Neural cell (in vitro differentiated cells): Measurements from ENCODE around the gene CST1. TPM values are rescaled to one million over a fixed set of nuclear protein-coding genes. Genes with fewer than 3 reads are reported as not detected.

Experiments used
- H2AFZ ChIP-seq: fragments of 200-600, 300-800 bp; sonication (generic), shearing (Covaris generic); 2 replicates; pipeline ENCODE4 v1.6.0; 2014; ENCODE audit warnings: low read depth, mild to moderate bottlenecking, antibody characterized with exemption, low read length, moderate library complexity
- H3F3A ChIP-seq: fragments of 200-600 bp; shearing (Covaris generic); 2 replicates; pipeline ENCODE4 v1.6.1; 2016; ENCODE audit warnings: mild to moderate bottlenecking, moderate library complexity, mixed read lengths, antibody characterized with exemption, low read length; ENCODE audit not compliant: insufficient read depth, poor library complexity, severe bottlenecking
- H3K27ac ChIP-seq: fragments of 200-600, 300-800 bp; sonication (generic), shearing (Covaris generic); 2 replicates; pipeline ENCODE4 v1.5.1; 2014; ENCODE audit warnings: mild to moderate bottlenecking, low read length, moderate library complexity
- H3K27me3 ChIP-seq: fragments of 300-800, 200-600 bp; sonication (generic), shearing (Covaris generic); 2 replicates; pipeline ENCODE4 v1.6.0; 2014; ENCODE audit warnings: mild to moderate bottlenecking, low read depth, low read length, moderate library complexity; ENCODE audit not compliant: insufficient read depth
- H3K36me3 ChIP-seq: fragments of 300-800, 200-600 bp; sonication (generic), shearing (Covaris generic); 2 replicates; pipeline ENCODE4 v1.5.1; 2014; ENCODE audit warnings: mild to moderate bottlenecking, antibody characterized with exemption, low read length, moderate library complexity; ENCODE audit not compliant: insufficient read depth
- H3K4me2 ChIP-seq: fragments of 300-800, 200-600 bp; sonication (generic), shearing (Covaris generic); 2 replicates; pipeline ENCODE4 v1.6.0; 2014; ENCODE audit warnings: mild to moderate bottlenecking, low read length
- H3K4me3 ChIP-seq: fragments of 300-800, 200-600 bp; sonication (generic), shearing (Covaris generic); 2 replicates; pipeline ENCODE4 v1.5.1; 2014; ENCODE audit warnings: mild to moderate bottlenecking, low read length, moderate library complexity
- H3K79me2 ChIP-seq: fragments of 200-600 bp; shearing (Covaris generic); replicated peaks from 2 replicates; pipeline ENCODE4 v1.6.0; 2014; ENCODE audit warnings: mild to moderate bottlenecking, low read length, moderate library complexity; ENCODE audit not compliant: insufficient read depth
- H3K9ac ChIP-seq: fragments of 300-800, 200-600 bp; sonication (generic), shearing (Covaris generic); 2 replicates; pipeline ENCODE4 v1.6.1; 2016; ENCODE audit warnings: mild to moderate bottlenecking, low read length, mixed read lengths
- H3K9me2 ChIP-seq: fragments of 200-600 bp; shearing (Covaris generic); 2 replicates; pipeline ENCODE4 v1.6.1; 2016; ENCODE audit warnings: mild to moderate bottlenecking, low read length, mixed read lengths; ENCODE audit not compliant: insufficient read depth
- H3K9me3 ChIP-seq: fragments of 200-600, 300-800 bp; sonication (generic), shearing (Covaris generic); 2 replicates; pipeline ENCODE4 v1.6.1; 2016; ENCODE audit warnings: mild to moderate bottlenecking, mixed run types, low read length, moderate library complexity, mixed read lengths
- H4K20me1 ChIP-seq: fragments of 200-600 bp; shearing (Covaris generic); 2 replicates; pipeline ENCODE4 v1.6.1; 2016; ENCODE audit warnings: mild to moderate bottlenecking, mixed run types; ENCODE audit not compliant: insufficient read depth
- CTCF ChIP-seq: fragments of 450-650 bp; IDR thresholded peaks from 2 replicates; pipeline ENCODE4 v1.5.1; 2014; ENCODE audit warnings: antibody characterized with exemption, mild to moderate bottlenecking, moderate library complexity; ENCODE audit not compliant: poor library complexity, severe bottlenecking
- EP300 ChIP-seq: fragments of 450-650 bp; conservative IDR thresholded peaks from 2 replicates; pipeline ENCODE4 v1.6.1; 2014; ENCODE audit warnings: antibody characterized with exemption, mild to moderate bottlenecking, moderate library complexity; ENCODE audit not compliant: poor library complexity, severe bottlenecking
- EZH2 ChIP-seq: fragments of 200-600, 300-800 bp; shearing (Covaris generic), sonication (generic); IDR thresholded peaks from 2 replicates; pipeline ENCODE4 v1.6.1; 2014; ENCODE audit warnings: antibody characterized with exemption, low read length, borderline replicate concordance, mild to moderate bottlenecking; ENCODE audit not compliant: insufficient read depth, poor library complexity, severe bottlenecking
- MXI1 ChIP-seq: fragments of 450-650 bp; conservative IDR thresholded peaks from 2 replicates; pipeline ENCODE4 v1.6.1; 2014; ENCODE audit warnings: antibody characterized with exemption, mild to moderate bottlenecking; ENCODE audit not compliant: poor library complexity, severe bottlenecking
- POLR2AphosphoS5 ChIP-seq: IDR thresholded peaks from 2 replicates; pipeline ENCODE4 v1.6.1; 2012
- RAD21 ChIP-seq: fragments of 450-650 bp; conservative IDR thresholded peaks from 2 replicates; pipeline ENCODE4 v1.6.1; 2014; ENCODE audit warnings: antibody characterized with exemption, mild to moderate bottlenecking, moderate library complexity
- SMC3 ChIP-seq: fragments of 450-650 bp; conservative IDR thresholded peaks from 2 replicates; pipeline ENCODE4 v1.6.1; 2014; ENCODE audit warnings: antibody characterized with exemption, mild to moderate bottlenecking, moderate library complexity; ENCODE audit not compliant: poor library complexity
- TAF1 ChIP-seq: IDR thresholded peaks from 2 replicates; pipeline ENCODE4 v1.6.1; 2012; ENCODE audit warnings: low read depth
- polyA plus RNA-seq: library from polyadenylated mRNA; depleted of rRNA; stranded (reverse); fragments of >200 nt; gene quantifications from 2 replicates; pipeline ENCODE4 v1.2.3, GENCODE V29; 2014
- TF ChIP-seq, protein P1 (sequence below): IDR thresholded peaks from 2 replicates; pipeline ENCODE4 v1.6.1; 2012; ENCODE audit warnings: borderline replicate concordance

CST1 gene
- polyA plus RNA-seq, 1 donor from 2014 or later: not detected

DNA sequence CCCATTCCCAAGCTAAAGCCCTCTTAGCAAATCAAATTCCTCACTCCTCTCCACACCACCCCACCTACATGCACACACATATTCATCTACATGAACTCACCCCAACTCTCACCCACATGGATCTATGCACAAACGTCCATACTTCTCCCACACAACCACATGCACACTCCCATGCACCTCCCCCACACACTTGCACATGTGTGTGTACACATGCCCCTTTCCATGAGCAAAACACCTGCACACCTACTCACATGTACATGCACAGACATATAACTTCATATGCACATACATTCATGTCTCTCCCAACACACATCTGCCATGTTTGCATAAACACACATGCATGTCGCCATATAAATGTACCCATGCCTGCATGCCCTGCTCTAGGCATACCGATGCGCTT is 22.8 kb upstream of the CST1 start:
- no peaks in the 10 kb centered on the region for H3K27me3 ChIP-seq
- no peak overlapping the region for H3K27ac ChIP-seq
- H3K9me3 ChIP-seq: no peaks in the 10 kb centered on the region
- no peak overlapping the region for H3K9ac ChIP-seq
- no peaks in the 10 kb centered on the region for H3F3A ChIP-seq
- no peaks in the 10 kb centered on the region for H3K36me3 ChIP-seq
- no peaks in the 10 kb centered on the region for H3K9me2 ChIP-seq
- TF ChIP-seq EZH2 (no peak), MXI1 (no peak), RAD21 (no peak), TAF1 (no peak), POLR2AphosphoS5 (no peak)
- no peak overlapping the region for H3K4me3 ChIP-seq
- no peak overlapping the region for H3K4me2 ChIP-seq
- H4K20me1 ChIP-seq: no peaks in the 10 kb centered on the region
- H2AFZ ChIP-seq: no peak overlapping the region
- no peaks in the 10 kb centered on the region for H3K79me2 ChIP-seq

DNA sequence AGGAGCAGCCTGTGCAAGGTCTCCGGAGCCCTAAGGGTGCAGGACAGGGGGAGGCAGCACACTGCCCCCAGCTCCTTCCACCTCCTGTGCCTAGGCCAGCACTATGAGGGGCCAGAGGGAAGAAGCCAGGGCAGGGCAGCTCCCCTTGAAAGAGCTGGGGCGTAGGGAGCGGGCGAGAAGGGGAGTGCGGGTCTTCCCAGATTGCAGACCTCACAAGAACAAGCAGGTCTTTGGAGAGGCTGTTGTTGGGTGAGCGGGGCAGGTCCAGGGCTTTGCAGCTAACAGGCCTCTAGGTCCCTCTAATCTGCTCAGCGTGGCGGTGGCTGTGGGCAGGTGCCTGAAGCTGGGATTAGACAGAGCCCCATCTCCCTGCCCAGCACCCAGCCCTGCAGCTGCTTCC is 22.4 kb upstream of the CST1 start:
- Histone ChIP-seq H3K9me2 (no peaks in the 10 kb centered on the region), H3K27ac (no peak overlapping the region), H3K27me3 (no peaks in the 10 kb centered on the region), H2AFZ (no peak overlapping the region), H3K4me2 (no peak overlapping the region), H3K9ac (no peak overlapping the region), H3K36me3 (no peaks in the 10 kb centered on the region), H3K79me2 (no peaks in the 10 kb centered on the region), H3K4me3 (no peak overlapping the region), H3F3A (no peaks in the 10 kb centered on the region), H3K9me3 (no peaks in the 10 kb centered on the region), H4K20me1 (no peaks in the 10 kb centered on the region)
- TF ChIP-seq, protein P1, sequence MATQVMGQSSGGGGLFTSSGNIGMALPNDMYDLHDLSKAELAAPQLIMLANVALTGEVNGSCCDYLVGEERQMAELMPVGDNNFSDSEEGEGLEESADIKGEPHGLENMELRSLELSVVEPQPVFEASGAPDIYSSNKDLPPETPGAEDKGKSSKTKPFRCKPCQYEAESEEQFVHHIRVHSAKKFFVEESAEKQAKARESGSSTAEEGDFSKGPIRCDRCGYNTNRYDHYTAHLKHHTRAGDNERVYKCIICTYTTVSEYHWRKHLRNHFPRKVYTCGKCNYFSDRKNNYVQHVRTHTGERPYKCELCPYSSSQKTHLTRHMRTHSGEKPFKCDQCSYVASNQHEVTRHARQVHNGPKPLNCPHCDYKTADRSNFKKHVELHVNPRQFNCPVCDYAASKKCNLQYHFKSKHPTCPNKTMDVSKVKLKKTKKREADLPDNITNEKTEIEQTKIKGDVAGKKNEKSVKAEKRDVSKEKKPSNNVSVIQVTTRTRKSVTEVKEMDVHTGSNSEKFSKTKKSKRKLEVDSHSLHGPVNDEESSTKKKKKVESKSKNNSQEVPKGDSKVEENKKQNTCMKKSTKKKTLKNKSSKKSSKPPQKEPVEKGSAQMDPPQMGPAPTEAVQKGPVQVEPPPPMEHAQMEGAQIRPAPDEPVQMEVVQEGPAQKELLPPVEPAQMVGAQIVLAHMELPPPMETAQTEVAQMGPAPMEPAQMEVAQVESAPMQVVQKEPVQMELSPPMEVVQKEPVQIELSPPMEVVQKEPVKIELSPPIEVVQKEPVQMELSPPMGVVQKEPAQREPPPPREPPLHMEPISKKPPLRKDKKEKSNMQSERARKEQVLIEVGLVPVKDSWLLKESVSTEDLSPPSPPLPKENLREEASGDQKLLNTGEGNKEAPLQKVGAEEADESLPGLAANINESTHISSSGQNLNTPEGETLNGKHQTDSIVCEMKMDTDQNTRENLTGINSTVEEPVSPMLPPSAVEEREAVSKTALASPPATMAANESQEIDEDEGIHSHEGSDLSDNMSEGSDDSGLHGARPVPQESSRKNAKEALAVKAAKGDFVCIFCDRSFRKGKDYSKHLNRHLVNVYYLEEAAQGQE: no peak
- TF ChIP-seq EP300 (no peak), RAD21 (no peak), POLR2AphosphoS5 (no peak), TAF1 (no peak), SMC3 (no peak), MXI1 (no peak), EZH2 (no peak), CTCF (no peak)

DNA sequence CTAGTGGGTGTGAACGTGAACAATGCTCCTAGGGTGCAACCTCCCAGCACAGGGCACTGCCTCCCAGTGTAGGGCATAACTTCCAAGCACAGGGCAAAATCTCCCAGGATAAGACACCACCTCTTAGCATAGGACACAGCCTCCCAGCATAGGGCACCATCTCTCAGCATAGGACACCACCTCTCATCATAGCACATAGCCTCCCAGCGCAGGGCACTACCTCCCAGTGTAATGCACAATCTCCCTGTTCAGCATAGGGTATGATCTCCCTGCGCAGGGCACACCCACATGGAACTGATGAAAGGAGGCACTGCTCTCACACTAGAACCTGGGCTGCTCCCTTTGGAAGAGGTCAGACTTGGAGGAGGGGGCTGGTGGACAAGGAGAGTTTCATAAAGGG is 21.3 kb upstream of the CST1 start:
- TF ChIP-seq MXI1 (no peak), POLR2AphosphoS5 (no peak), EP300 (no peak), SMC3 (no peak), RAD21 (no peak), TAF1 (no peak), EZH2 (no peak), CTCF (no peak)
- TF ChIP-seq, protein P1: no peak
- H3K4me3 ChIP-seq: no peak overlapping the region
- no peaks in the 10 kb centered on the region for H3K9me3 ChIP-seq
- no peaks in the 10 kb centered on the region for H4K20me1 ChIP-seq
- H3K9ac ChIP-seq: no peak overlapping the region
- no peaks in the 10 kb centered on the region for H3K9me2 ChIP-seq
- no peak overlapping the region for H2AFZ ChIP-seq
- H3K27me3 ChIP-seq: no peaks in the 10 kb centered on the region
- no peaks in the 10 kb centered on the region for H3K36me3 ChIP-seq
- no peaks in the 10 kb centered on the region for H3F3A ChIP-seq
- H3K27ac ChIP-seq: no peak overlapping the region
- no peak overlapping the region for H3K4me2 ChIP-seq
- H3K79me2 ChIP-seq: no peaks in the 10 kb centered on the region
